ENCODE measurements around the gene BICDL2.

DNA sequence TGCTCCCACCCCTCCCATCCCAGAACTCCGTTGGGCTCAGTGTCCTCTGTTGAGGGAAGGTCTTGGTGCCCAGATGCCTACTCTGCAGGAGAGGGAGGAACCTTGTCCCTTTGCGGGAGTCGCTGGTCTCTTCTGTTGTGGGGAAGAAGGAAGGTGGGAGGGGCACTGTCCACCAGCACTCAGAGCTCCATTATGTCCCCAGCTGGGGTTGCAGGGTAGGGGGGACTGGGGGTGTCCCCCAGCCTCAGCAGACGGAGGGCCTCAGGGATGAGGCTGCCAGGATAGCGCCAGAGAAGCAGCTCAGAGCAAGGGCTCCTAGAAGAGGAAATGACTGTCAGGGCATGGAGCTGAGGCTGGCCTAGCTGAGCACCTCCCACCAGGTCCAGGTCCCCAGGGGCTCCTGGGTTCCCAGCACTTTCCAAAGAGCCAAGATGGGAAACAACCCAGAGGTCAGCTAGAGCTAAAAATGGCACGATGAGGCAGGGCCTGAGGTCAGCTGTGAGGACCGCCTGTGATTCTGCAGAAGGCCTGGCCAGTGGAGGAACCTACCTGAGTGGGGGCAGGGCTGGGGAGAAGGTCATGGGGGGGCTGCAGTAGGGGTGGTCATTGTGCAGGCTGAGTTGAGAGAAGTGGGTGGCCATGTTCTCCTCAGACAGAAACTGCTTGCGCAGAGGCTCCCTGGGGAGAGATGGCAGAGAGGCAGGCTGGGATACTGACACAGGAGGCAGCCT, 13.9 kb downstream of the BICDL2 start:
- TF ChIP-seq, protein P1, sequence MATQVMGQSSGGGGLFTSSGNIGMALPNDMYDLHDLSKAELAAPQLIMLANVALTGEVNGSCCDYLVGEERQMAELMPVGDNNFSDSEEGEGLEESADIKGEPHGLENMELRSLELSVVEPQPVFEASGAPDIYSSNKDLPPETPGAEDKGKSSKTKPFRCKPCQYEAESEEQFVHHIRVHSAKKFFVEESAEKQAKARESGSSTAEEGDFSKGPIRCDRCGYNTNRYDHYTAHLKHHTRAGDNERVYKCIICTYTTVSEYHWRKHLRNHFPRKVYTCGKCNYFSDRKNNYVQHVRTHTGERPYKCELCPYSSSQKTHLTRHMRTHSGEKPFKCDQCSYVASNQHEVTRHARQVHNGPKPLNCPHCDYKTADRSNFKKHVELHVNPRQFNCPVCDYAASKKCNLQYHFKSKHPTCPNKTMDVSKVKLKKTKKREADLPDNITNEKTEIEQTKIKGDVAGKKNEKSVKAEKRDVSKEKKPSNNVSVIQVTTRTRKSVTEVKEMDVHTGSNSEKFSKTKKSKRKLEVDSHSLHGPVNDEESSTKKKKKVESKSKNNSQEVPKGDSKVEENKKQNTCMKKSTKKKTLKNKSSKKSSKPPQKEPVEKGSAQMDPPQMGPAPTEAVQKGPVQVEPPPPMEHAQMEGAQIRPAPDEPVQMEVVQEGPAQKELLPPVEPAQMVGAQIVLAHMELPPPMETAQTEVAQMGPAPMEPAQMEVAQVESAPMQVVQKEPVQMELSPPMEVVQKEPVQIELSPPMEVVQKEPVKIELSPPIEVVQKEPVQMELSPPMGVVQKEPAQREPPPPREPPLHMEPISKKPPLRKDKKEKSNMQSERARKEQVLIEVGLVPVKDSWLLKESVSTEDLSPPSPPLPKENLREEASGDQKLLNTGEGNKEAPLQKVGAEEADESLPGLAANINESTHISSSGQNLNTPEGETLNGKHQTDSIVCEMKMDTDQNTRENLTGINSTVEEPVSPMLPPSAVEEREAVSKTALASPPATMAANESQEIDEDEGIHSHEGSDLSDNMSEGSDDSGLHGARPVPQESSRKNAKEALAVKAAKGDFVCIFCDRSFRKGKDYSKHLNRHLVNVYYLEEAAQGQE (IDR thresholded peaks at IDR 0.05; ENCODE audit: insufficient read depth in 1 of 2, low read depth in 2 of 2, low read length in 2 of 2): no peak
- TF ChIP-seq SIN3A (IDR thresholded peaks at IDR 0.05; ENCODE audit: borderline replicate concordance, insufficient read depth, low read length) (no peak), TAF1 (IDR thresholded peaks at IDR 0.05; ENCODE audit: borderline replicate concordance, insufficient read depth, low read length) (no peak), FOXP2 (optimal IDR thresholded peaks at IDR 0.05; ENCODE audit: borderline replicate concordance, extremely low read depth, extremely low read length, insufficient read depth) (no peak)

Data from PFSK-1 (cell line).